Stimulated activated CD4-positive, alpha-beta T cell treated with anti-CD3 and anti-CD28 coated beads, TNF-alpha, amount 100 ng/mL, for 24 hours (primary cell): Measurements from ENCODE around the gene USP7.
"Not testable (repeated sequence)": the region's sequence is repeated elsewhere in the genome, so short reads cannot be mapped to it uniquely, and the experiment has no call there.

Experiments
- DNase-seq, 3 experiments: peaks; one replicate each; pipeline ENCODE4 v3.0.0-alpha.2; 2020; ENCODE audit warnings: low read depth in 3 of 3

The USP7 gene

DNA sequence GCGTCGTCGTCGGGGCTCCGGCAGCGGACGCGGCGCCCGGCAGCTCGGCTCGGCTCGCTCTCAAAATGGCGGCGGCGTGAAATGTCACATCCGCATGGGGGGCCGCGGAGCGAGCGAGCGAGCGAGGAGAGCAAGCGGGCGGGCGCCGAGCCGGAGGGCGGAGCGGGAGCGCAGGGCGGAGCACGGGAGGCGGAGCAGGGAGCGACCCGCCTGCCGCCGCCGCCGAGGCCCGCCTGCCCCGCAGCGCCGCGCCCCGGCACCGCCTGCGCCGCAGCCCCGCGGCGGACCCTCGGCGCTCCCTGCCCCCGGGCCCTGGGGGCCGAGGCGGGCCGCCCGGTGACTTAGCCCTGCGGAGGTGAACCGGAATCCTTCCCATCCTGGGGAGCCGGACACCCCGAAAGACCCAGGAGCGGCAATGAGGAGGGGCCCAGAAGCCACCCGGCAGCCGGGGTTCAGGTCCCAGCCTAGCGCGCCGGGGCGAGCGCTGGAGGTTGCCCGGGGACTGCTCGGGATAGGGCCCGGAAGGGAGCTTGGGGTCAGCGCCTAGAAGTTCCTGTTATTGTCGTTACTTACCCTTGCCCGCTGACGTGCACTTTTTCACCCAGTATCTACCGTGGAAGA, at the start of gene USP7:
USP7 (minus strand) TSS at position 86 of the 621 bp plus-strand sequence. CDS start 621 bp downstream, outside the sequence.
- DNase-seq: peak; percentile 79 to 91 (median 86)

DNA sequence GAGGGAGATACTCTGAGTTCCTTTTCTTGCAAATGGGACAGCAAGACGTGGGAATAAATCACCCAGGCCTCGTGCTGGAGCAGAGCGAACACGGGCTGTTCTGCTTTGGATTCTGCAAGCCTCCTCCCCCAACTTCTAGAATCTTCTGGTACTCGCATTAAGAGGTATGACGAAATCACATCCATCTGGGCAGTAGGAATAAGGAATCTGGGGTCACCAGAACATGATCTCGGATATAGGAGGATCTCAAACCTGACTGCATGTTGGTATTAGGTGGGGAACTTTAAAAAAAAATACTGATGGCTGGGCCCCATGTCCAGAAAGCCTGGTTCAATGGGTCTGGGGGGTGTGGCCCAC, 49.8 kb upstream of the USP7 start:
- no peak for DNase-seq

- DNase-seq: peak in 1 of 3 experiments; percentile 16
Measured at GRCh38 chr16:9012848-9013507, 49.3 kb upstream of the USP7 start.

DNA sequence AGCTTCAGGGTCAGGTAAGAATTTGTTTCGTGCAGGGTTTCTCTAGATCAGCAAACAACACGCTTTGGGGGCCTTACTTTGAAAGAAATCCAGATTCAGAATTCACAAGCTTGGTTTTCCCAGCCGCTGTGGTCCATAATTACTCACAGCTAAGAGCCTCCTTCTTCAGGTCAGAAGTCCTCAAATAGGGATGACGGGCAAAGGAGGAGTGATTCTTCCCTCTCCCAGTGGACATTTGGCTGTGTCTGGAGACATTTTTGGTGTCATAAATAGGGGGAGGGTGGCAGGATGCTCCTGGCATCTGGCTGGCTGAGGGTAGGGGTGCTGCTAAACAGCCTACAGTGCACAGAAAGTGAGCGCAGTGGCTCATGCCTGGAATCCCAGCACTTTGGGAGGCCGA, 48.6 kb upstream of the USP7 start:
- no peak for DNase-seq

GRCh38 chr16:9008601-9009260, 45.0 kb upstream of the USP7 start:
- peak; percentile 26 to 65 (median 31) for DNase-seq

DNA sequence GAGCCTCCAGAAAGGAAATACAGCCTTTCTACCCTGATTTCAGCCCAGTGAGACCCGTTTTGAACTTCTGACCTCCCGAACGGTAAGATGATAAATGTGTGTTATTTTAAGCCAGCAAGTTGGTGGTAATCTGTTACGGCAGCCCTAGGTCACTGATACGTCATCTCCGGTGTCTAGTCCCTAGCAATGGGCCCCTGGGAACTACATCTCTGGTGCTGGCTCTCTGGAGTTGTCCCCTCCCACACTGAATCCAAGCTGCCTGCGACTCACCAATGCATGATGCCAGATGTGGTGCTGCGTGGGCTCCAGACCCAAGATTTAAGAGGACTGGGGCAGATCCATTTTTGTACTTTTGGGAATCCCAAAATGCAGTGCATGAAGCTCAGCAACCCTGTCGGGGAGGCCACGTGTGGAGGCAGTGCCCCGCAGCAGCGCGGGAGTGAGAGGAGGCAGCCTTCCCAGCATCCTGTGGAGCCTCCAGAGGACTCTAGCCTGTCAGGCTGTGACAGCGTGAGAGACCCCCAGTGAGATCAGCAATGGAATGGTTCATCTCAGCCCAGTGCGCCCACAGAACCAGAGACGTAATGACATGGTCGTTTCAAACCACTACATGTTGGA, 43.6 kb upstream of the USP7 start:
- DNase-seq: no peak

- DNase-seq: no peak
Measured at GRCh38 chr16:9004183-9004582, 40.5 kb upstream of the USP7 start.

DNA sequence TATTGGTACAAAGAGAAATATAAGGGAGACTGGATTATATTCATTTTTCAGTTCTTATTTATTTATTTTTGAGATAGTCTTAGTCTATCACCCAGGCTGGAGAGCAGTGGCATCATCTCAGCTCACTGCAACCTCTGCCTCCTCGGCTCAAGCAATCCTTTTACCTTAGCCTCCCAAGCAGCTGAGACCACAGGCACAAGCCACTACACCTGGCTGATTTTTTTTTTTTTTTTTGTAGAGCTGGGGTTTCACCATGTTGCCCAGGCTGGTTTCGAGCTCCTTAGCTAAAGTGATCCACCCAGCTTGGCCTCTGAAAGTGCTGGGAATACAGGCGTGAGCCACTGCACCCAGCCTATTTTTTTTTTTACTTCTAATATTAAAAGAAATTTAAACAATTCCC, 40.1 kb upstream of the USP7 start:
- DNase-seq: no peak

DNA sequence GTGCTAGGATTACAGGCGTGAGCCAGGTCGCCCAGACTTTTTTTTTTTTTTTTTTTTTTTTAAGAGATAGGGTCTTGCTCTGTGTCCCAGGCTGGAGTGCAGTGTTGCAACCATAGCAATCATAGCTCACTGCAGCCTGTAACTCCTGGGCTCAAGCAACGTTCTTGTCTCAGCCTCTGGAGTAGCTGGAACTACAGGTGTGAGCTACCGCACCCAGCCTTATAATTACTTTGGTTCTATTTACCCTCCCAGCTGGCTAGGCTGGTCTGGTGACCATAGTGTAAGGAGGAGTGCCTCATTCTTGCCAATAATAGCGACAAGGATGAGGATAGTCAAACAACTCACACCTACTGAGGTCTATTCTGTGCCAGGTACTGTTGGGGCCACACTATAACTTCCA, 39.6 kb upstream of the USP7 start:
- no peak for DNase-seq

DNA sequence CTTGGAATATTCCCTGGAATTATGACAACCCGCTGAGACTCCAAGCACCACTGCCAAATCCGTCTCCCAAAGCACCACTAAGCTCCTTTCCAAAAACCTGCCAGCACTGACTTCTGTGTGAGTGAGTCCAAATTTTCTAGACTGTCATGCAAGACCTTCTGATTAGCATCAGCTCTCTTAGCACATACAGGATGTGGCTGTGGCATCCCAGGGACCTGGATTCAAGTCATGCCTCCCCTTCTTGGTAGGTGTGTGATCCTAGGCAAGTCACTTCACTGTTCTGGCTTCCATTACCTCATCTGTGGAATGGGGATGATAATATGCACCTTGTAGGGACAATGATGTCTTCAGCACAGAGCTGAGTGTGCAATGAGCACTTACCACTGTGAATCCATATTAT, 38.3 kb upstream of the USP7 start:
- no peak for DNase-seq

GRCh38 chr16:9000664-9001063, 37.0 kb upstream of the USP7 start:
- DNase-seq: no peak

DNA sequence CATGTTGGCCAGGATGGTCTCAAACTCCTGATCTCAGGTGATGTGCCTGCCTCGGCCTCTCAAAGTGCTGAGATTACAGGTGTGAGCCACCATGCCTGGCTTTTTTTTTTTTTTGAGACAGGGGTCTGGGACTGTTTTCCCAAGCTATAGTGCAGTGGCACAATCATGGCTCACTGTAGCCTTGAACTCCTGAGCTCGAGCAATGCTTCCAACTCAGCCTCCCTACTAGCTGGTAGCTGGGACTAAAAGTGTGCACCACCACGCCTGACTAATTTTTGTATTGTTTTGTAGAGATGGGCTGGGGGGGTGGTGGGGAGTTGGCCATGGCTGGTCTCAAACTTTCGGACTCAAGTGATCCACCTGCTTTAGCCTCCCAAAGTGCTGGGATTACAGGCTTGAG, 36.1 kb upstream of the USP7 start:
- DNase-seq: no peak

DNA sequence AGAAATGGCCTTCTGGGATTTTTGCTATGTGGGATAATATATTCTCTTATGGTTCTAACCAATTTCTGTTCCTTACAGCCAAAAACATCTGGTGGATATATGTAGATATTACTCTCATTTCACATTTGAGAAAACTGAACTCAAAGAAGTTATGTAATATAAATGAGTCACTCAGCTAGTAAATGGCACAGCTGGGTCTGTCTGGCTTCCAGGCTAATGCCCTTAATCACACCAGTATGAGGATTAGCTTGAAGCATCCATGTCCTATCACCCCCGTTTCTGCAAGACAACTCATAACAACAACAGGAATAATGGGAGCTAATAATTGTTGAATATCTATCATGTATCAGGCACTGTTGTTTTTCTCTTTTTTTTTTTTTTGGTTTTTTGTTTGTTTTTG, 34.4 kb upstream of the USP7 start:
- no peak for DNase-seq

- no peak for DNase-seq
Measured at GRCh38 chr16:8996891-8997290, 33.2 kb upstream of the USP7 start.

DNA sequence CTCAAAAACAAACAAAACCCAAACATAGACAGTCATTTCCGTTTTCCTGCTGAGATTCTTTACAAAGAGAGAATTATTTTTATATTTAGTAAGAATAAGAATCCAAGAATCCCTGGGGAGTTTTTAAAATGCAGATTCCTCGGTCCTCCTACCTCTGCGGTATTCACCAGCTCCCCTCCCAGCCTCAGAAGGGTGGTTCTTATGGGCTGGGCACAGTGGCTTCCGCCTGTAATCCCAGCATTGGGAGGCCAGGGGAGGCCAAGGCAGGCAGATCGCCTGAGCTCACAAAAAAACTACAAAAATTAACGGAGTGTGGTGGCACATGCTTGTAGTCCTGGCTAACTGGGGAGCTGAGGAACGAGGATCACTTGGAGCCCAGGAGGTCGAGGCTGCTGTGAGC, 26.7 kb upstream of the USP7 start:
- no peak for DNase-seq

DNA sequence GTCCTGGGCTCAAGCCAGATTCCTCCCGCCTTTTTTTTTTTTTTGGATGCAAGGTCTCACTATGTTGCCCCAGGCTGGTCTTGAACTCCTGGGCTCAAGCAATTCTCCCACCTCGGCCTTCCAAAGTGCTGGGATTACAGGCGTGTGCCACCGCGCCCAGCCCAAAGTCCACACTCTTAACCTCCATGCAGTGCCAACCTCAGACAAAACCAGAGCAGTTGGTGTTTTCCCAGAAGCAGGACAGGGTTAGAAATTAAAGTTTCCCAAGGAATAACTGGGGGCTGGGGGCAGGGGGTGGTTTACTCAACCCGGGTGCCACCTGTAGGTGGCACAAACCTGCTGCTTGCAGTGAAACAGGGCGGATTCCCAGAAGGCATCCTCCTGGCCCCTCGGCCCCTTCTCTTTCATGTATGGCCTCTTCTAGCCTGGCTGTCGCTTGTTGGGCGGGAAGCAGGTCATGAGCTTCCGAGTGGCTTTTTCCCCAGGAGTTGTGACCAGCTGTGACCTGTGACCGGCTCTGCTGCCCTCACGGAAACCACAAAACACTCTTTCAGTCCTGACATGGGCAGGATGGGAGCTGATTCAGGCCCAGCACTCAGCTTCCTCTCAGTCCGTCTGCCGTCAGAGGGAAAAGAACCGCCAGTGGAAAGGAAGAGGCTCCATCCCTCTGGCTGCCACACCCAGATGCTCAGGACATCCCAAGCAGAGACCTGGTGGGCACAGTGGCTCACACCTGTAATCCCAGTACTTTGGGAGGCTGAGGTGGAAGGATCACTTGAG, 25.6 kb upstream of the USP7 start:
- no peak for DNase-seq

- DNase-seq: no peak
Measured at GRCh38 chr16:8986818-8987191, 23.1 kb upstream of the USP7 start.

DNA sequence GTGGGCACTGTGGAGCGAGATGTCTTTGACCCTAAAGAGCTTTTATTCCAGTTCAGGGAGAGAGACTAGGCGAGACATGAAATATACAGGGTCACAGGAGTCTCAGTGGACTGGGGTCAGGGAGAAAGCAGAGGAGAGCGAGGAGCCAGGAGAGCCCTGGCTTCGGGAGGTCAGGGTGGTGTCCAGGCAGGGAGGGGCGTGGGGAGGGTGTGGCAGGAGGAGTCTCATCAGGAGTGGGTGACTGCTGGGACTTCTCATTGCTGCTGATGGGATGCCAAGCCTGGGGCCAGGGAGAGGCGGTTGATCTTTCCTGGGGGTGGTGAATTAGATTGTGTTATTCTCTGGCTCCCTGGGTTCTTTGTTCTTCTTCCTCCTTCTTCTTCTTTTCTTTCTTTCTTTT, 22.4 kb upstream of the USP7 start:
- DNase-seq: no peak

- DNase-seq: no peak
Measured at GRCh38 chr16:8982816-8983215, 19.1 kb upstream of the USP7 start.

- not testable (repeated sequence) for DNase-seq
Measured at GRCh38 chr16:8981901-8982300, 18.2 kb upstream of the USP7 start.

DNA sequence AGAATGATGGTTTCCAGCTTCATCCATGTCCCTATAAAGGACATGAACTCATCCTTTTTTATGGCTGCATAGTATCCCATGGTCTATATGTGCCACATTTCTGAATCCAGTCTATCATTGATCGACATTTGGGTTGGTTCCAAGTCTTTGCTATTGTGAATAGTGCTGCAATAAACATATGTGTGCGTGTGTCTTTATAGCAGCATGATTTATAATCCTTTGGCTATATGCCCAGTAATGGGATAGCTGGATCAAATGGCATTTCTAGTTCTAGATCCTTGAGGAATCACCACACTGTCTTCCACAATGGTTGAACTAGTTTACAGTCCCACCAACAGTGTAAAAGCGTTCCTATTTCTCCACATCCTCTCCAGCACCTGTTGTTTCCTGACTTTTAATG, 12.5 kb upstream of the USP7 start:
- DNase-seq: not testable (repeated sequence)

DNA sequence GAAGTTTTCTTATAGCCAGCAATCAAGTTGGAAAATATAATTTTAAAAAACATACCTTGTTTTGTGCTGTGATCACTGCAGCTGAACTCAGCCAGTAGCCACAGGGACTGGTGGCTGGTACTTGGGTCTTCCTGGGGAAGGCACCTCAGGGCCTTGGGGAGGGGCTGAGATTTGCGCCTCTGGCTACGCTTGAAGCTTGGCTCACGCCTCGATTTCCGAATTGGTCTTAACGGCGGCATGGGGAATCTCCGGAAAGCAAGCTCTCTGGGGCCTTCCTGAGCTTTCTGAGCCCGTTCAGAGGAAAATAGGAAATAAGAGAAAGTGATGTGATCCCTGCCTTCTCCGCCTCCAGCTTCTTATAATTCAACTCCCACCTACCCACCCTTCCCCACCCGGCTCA, 11.3 kb upstream of the USP7 start:
- DNase-seq: no peak
